Fibroblast of skin of abdomen (primary cell): Measurements from ENCODE around the gene RNF4.
"Not testable (repeated sequence)": the region's sequence is repeated elsewhere in the genome, so short reads cannot be mapped to it uniquely, and the experiment has no call there.

Experiments used
- DNase-seq: peaks from one replicate; pipeline ENCODE4 v3.0.0-alpha.2; 2013

The RNF4 gene

DNA sequence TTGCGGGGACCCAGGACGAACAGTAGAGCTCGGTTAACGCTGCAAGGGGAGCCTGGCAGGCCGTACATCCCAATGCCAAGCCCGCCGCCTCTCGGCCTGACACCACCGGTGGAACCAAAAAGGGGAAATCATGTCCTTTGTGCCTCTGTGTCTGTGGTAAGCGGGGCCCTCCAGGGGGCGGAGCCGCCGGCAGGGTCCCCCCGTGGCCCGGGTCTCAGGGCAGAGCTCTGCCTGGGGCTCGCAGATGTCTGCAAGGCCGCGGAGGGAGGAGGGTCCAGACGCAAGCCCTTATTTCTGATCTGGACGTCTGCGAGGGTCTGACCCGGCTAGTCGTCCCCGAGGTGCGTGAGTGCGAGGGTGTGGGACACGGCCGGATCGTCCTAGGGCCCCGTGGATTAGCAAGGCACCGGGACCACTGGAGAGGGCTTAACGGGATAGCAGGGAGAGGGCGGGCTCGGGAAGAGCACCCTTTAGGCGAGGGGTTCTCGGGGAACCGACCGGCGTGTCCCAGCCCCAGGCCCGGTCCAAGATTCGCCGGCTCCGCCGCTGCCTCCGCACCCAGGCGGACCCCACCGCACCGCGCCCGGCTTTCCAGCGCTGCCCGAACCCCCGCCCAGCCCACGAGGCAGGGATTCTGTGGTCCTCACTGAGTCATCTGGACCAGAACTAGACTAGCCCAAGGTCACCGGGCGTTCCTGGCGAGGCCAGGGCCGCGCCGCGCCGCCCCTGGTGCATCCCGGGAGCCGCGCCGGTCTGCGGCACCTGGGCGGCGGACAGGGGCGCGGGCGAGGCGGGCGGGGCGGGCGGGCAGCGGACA, 66.7 kb downstream of the RNF4 start:
- DNase-seq: peak; percentile 33

DNA sequence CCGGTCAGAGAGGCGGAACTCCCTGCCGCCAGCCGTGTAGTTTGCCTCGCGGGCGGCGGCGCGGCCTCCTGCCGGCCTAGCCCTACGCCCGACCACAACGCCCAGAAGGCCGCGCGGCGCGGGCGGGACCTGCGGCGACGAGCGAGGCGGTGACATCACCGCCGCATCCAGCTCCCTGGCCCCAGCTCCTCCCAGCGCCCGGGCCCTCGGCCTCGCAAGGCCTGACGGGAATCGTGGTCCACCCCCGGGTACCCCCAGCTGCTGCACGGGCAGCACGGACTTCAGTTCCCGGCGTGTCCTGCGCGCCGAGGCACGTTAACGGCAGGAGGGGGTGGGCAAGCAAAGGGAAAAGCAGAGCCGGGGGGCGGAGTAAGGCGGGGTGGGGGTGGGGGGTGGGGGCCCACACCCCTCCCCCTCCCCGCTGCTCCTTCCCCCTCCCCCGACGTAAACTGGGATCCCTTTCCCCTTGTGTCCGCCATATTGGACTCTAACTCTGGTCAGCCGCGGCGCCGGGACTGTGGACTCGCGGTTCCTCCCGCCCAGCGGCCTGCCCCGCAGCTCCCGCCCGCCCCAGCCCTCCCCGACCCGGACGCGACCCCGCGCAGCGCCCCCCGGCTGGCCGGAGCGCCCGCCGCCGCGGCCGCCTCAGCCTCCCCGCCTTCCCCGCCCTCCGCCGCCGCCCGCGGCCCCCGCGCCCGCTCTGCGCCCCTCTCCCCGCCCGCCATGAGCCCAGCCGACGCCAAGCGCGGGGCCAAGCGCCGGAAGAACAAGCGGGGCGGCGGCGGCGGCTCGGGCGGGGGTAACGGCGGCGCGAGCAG, 67.5 kb downstream of the RNF4 start, which contains the start of gene FAM193A:
FAM193A (plus strand) TSS at position 455 of the 818 bp plus-strand sequence; CDS start at position 724, 269 bp downstream.
- DNase-seq: peak; percentile 100

DNA sequence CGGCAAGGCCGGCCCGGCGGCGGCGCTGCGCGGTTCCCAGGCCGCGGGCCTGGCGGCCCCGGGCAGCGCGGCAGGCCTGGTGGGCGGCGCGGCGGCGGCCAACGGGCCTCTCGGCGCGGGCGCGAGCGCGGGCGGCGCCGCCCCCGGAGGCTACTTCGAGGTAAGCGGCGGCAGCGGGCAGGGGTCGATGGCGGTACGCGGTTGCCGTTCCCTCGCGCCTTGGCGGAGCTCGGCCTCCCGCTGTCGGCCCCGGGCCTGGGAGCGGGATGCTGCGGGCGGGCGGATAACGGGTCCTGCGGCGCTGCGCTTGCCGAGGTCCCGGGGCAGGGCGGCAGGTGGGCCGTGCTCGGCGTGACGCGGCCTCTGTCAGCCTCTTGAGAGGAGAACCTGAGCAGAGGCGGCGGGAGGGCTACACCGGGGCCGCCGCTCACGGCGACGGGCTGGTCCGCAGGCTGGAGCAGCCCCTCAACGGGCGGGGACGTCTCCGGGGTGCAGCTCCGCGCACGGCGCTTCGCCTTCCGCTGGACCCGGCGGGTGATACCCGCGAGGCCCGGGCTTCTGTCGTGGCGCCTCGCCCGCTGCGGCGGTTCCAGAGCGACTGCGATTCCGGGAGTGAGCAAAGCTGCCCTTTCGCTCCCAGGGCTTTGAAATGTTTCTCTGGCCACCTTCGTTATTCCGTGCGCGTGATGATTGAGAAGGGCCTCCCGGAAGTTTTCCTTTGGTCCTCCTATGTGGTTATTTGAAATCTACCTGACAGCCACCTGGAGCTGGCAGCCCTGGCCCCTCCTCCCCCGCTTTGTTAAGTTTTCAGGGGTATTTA, 68.3 kb downstream of the RNF4 start:
- DNase-seq: peak; percentile 42

DNA sequence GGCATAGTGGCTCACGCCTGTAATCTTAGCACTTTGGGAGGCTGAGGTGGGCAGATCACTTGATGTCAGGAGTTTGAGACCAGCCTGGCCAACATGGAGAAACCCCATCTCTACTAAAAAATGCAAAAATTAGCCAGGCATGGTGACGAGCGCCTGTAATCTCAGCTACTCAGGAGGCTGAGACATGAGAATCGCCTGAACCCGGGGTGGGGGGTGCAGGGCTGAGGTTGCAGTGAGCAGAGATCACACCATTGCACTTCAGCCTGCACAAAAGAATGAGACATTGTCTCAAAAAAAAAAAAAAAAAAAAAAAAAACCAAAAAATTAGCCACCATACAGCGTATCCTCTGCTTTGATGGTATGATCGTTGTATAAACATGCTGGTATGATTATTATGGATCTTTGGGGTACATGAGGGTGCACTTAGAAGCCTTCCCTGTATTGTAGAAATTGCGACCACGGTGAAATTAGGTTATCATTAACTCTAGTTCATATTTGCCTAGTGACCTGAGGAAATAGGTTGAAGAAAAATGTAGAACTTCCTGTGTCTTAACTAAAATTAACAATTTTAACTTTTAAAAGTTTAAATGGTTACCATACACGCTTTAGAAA, 74.8 kb downstream of the RNF4 start:
- not testable (repeated sequence) for DNase-seq

DNA sequence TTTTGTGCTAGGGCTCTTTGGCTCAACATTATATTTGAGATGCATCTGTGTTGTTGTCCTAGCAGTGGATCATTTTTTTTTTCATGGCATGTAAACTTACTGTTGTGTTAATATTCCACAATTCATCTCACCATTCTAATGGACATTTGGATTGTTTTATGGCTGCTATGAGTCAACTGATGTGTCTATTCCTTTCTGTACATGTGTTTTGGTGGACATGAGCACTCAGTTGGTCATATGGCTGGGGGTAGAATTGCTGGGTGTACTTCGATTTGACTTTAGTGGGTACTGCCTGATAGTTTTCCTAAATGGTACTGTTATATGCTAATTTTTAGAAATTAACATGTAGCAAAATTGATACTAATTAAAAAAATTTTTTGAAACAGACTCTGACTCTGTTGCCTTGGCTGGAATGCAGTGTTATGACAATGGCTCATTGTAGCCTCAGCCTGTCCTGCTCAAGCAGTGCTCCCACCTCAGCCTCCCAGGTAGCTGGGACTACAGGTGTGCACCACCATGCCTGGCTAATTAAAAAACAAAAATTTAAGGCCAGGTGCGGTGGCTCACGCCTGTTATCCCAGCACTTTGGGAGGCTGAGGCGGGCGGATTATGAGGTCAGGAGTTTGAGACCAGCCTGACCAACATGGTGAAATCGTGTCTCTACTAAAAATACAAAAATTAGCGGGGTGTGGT, 76.6 kb downstream of the RNF4 start:
- DNase-seq: no peak

DNA sequence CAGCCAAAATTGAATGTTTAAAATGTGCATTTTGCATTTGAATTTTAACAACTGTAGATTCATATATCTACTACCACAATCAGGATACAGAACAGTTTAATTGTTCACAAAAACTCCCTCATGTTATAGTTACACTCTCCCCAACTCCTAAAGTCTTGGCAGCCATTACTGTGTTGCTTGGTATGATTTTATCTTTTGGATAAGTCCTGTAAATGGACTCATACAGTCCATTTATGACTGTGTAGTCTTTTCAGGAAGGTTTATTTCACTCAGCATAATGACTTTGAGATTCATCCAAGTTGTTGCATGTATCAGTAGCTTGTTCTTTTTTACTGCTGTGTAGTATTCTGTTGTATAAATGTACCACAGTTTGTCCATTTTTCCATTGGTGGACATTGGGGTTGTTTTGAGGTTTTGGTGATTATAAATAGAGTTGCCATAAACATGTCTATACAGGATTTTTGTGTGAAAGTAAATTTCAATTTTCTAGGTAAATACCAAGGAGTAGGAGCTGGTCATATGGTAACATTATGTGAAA, 77.4 kb downstream of the RNF4 start:
- no peak for DNase-seq

DNA sequence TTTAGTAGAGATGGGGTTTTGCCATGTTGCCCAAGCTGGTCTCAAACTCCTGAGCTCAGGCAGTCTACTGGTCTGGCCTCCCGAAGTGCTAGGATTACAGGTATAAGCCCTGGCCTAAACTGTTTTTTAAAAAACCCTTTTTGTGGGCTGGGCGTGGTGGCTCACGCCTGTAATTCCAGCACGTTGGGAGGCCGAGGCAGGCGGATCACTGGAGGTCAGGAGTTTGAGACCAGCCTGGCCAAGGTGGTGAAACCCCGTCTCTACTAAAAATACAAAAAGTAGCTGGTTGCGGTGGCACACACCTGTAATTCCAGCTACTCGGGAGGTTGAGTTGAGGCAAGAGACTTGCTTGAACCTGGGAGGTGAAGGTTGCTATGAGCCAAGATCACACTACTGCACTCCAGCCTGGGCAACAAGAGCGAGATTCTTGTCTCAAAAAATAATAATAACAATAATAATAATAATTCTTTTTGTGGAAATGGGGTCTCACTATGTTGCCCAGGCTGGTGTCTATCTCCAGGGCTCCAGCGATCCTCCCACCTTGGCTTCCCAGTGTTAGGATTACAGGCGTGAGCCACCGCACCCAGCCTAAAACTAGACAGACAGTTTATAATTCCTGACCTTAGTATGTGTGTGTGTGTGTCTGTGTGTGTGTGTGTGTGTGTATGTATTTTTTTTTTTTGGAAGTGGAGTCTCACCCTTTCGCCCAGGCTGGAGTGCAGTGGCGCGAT, 78.2 kb downstream of the RNF4 start:
- DNase-seq: not testable (repeated sequence)

DNA sequence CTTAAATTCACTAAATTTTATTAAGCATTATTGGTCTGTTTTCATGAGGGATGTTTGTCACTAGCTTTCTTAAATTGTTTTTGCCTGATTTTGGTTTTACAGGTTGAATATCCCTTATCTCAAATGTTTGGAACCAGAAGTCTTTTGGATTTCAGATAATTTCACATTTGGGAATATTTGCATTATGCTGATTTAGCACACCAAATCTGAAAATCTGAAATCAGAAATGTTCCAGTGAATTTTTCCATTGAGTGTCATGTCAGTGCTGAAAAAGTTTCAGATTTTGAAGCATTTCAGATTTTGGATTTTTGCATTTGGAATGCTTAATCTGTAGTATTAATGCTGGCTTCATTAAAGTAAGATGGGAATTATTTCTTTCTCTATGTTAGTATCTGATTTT, 82.2 kb downstream of the RNF4 start:
- no peak for DNase-seq

DNA sequence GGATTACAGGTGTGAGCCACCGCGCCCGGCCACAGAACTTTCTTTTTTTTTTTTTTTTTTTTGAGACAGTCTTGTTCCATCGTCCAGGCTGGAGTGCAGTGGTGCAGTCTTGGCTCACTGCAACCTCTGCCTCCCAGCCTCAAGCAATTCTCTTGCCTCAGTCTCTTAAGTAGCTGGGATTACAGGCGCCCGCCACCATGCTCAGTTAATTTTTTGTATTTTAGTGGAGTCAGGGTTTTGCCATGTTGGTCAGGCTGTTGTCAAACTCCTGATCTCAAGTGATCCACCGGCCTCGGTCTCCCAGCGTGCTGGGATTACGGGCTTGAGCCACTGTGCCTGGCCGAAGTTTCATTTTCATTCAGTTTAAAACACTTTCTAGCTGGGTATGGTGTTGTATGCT, 83.9 kb downstream of the RNF4 start:
- DNase-seq: no peak

DNA sequence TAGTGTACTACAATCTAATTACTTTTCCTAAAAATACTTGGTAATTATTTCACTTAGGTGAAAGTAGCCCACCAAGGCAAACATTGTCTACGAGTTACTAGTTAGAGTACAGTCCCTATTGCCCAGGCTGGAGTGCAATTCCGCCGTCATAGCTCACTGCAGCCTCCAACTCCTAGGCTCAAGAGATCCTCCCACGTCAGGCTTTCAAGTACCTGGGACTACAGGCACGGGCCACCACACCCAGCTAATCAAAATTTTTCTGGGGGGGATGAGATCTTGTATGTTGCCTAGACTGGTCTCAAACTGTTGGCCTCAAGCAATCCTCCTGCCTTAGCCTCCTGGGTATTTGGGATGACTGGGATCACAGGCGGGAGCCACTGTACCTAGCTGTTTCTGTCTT, 89.4 kb downstream of the RNF4 start:
- DNase-seq: no peak

DNA sequence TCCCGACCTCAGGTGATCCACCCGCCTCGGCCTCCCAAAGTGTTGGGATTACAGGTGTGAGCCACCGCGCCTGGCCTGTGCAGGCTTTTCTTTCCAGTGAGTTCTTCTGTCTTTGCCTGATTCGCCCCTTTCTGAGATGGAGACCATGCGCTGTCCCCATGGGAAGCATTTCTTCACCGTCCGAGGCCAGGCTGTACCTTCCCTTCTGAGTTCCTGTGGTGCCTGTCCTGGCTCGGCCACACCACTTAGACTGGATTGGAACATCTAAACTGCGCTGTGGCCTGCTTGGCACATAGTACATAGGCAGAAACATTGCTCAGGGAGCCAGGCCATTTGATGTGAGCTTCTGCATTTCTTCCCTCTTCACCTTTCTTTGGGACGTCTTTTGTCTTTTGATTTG, 91.3 kb downstream of the RNF4 start:
- no peak for DNase-seq
